GM12872 (cell line): ENCODE data around the gene MED16.

ENCODE experiments used
- CTCF ChIP-seq: IDR thresholded peaks from 3 replicates; pipeline ENCODE4 v1.5.1; 2011; ENCODE audit warnings: low read depth, mild to moderate bottlenecking, low read length, moderate library complexity; ENCODE audit not compliant: insufficient read depth

MED16 gene

GRCh38 chr19:845707-846521 lies 47.1 kb downstream of the MED16 start:
- TF ChIP-seq CTCF: no peak

- TF ChIP-seq CTCF: no peak
Observed at GRCh38 chr19:844546-844971, 48.4 kb downstream of the MED16 start.

- no peak for TF ChIP-seq CTCF
Observed at GRCh38 chr19:843836-844545, 49.0 kb downstream of the MED16 start.

- no peak for TF ChIP-seq CTCF
Observed at GRCh38 chr19:843180-843835, 49.7 kb downstream of the MED16 start.

GRCh38 chr19:840519-841206 lies 52.3 kb downstream of the MED16 start, which contains the start of gene PRTN3:
Gene PRTN3 (plus strand): TSS chr19:840999. CDS start chr19:841009, 10 bp downstream.
- TF ChIP-seq CTCF: no peak

GRCh38 chr19:835210-835810 lies 57.7 kb downstream of the MED16 start:
- no peak for TF ChIP-seq CTCF
